Measurements from ENCODE around the gene SYCP3. TPM values are rescaled to one million over a fixed set of nuclear protein-coding genes. Genes with fewer than 3 reads are reported as not detected.

Gene SYCP3
- total RNA-seq, 6 experiments from 2014 or later, result not detected

Small RNA genes lying within 50 kb of the gene (small RNA-seq; reads per million reads assigned to genes)
- gene RNA5SP368 (0 reads per million in 2 experiments), gene RNU6-101P (0 reads per million in 2 experiments), gene RNY1P16 (0 reads per million in 2 experiments)

Other genes with a start within 250 kb of the SYCP3 start
- gene MYBPC1, start 144.5 kb downstream of the SYCP3 start, total RNA-seq, result 1 to 10 TPM in 2 of 6 experiments, under 1 TPM in 3, not detected in 1; 0.07 to 6.3 (median 0.66) TPM
- gene CHPT1, start 41.8 kb downstream of the SYCP3 start, total RNA-seq, result 100 to 1,000 TPM in 1 of 6 experiments, 10 to 100 TPM in 5; 52.3 to 110 (median 75.8) TPM
- 10 to 100 TPM in 5 of 6 experiments, 1 to 10 TPM in 1; 8.8 to 17.4 (median 14.1) TPM for gene GNPTAB, start 91.5 kb upstream of the SYCP3 start, total RNA-seq
- 10 to 100 TPM in 1 of 6 experiments, 1 to 10 TPM in 5; 2.2 to 11.3 (median 4.3) TPM for gene DRAM1, start 138.1 kb upstream of the SYCP3 start, total RNA-seq